Thyroid gland (tissue), 4 donors: Measurements from ENCODE around the gene FSTL4. TPM values are rescaled to one million over a fixed set of nuclear protein-coding genes. Genes with fewer than 3 reads are reported as not detected.

Experiments used
- DNase-seq, 2 donors: peaks; one replicate each; pipeline ENCODE4 v3.0.0-alpha.2; 2019
- H3K27ac ChIP-seq, 3 donors: fragments of 200-600 bp; sonication (generic); 1 replicate in 2 of 3; 2 replicates in 1 of 3; pipeline ENCODE4 v1.5.1; 2016 to 2019; ENCODE audit warnings: mild to moderate bottlenecking in 1 of 3, moderate library complexity in 1 of 3
- H3K27me3 ChIP-seq: fragments of 200-600 bp; sonication (generic); one replicate; pipeline ENCODE4 v1.5.1; 2019
- H3K36me3 ChIP-seq, 2 donors: fragments of 200-600 bp; sonication (generic); one replicate each; pipeline ENCODE4 v1.5.1; 2016 to 2019
- H3K4me1 ChIP-seq, 2 donors: fragments of 200-600 bp; sonication (generic); one replicate each; pipeline ENCODE4 v1.5.1; 2017 to 2019
- H3K4me3 ChIP-seq, 3 donors: fragments of 200-600 bp; sonication (generic); replicated peaks in 1 of 3; 1 replicate in 2 of 3; 2 replicates in 1 of 3; pipeline ENCODE4 v1.5.1; 2016; ENCODE audit warnings: mild to moderate bottlenecking in 1 of 3
- H3K9me3 ChIP-seq: fragments of 200-600 bp; sonication (generic); one replicate; pipeline ENCODE4 v1.5.1; 2017
- POLR2A ChIP-seq, 2 donors: fragments of 450-650 bp; IDR thresholded peaks; one replicate each; pipeline ENCODE4 v1.6.1; 2017; ENCODE audit warnings: antibody characterized with exemption in 2 of 2, mild to moderate bottlenecking in 2 of 2, moderate library complexity in 1 of 2
- WGBS, 2 donors: methylation state at CpG; one replicate each; pipeline ENCODE4 v1.1.5; 2017; 5-methylcytosine and 5-hydroxymethylcytosine counted together
- intact Hi-C: fragments of 100-400 bp; cut with DNase I; formaldehyde crosslinking; loops from one replicate; pipeline ENCODE4 v1.15.1; 2023
- total RNA-seq, 4 donors: library from RNA; depleted of rRNA; stranded (reverse); fragments of >200 nt; gene quantifications; one replicate each; pipeline ENCODE4 v1.2.3, GENCODE V29; 2016
- TF ChIP-seq, protein P1 (sequence below), 6 experiments: fragments of 200-600 bp in 3 of 6; fragments of 450-650 bp in 3 of 6; sonication (generic) in 3 of 6; IDR thresholded peaks; one replicate each; pipeline ENCODE4 v1.5.1; 2016 to 2019; ENCODE audit warnings: antibody characterized with exemption in 6 of 6, mild to moderate bottlenecking in 2 of 6, inconsistent platforms in 1 of 6, moderate library complexity in 1 of 6

Gene FSTL4
- total RNA-seq, 4 donors from 2014 or later = 0.10 to 0.13 TPM; not detected in 2

DNA sequence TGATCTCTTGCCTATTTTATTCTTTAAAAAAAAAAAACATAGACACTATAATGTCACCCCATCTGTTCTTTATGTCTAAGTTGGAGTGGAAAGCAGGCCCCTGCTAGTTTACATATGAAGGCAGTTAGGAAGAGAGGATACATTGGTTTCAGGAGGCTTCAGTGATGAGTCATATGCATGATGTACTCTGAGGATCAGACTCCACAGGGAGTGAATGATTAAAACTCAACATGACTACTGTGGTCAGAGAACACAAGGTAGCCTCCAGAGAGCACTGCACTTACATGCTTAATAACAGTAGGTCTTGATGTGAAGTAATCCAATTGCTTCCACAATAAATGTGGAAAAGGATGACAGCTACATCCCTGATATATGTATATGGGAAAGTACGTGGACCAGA, 22.7 kb upstream of the FSTL4 start:
- WGBS, 2 donors = 0 to 30% methylated on average over 1 of the region's 1 CpG
- intact Hi-C loops = no loop called here
- no peak for DNase-seq
- Histone ChIP-seq H3K27me3 (no peaks in the 10 kb centered on the region), H3K9me3 (no peaks in the 10 kb centered on the region), H3K4me3 (no peak overlapping the region), H3K36me3 (no peaks in the 10 kb centered on the region), H3K4me1 (no peaks in the 10 kb centered on the region), H3K27ac (no peak overlapping the region)
- no peak for TF ChIP-seq POLR2A (IDR thresholded peaks at IDR 0.05)
- TF ChIP-seq, protein P1, sequence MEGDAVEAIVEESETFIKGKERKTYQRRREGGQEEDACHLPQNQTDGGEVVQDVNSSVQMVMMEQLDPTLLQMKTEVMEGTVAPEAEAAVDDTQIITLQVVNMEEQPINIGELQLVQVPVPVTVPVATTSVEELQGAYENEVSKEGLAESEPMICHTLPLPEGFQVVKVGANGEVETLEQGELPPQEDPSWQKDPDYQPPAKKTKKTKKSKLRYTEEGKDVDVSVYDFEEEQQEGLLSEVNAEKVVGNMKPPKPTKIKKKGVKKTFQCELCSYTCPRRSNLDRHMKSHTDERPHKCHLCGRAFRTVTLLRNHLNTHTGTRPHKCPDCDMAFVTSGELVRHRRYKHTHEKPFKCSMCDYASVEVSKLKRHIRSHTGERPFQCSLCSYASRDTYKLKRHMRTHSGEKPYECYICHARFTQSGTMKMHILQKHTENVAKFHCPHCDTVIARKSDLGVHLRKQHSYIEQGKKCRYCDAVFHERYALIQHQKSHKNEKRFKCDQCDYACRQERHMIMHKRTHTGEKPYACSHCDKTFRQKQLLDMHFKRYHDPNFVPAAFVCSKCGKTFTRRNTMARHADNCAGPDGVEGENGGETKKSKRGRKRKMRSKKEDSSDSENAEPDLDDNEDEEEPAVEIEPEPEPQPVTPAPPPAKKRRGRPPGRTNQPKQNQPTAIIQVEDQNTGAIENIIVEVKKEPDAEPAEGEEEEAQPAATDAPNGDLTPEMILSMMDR (IDR thresholded peaks at IDR 0.05) = no peak

DNA sequence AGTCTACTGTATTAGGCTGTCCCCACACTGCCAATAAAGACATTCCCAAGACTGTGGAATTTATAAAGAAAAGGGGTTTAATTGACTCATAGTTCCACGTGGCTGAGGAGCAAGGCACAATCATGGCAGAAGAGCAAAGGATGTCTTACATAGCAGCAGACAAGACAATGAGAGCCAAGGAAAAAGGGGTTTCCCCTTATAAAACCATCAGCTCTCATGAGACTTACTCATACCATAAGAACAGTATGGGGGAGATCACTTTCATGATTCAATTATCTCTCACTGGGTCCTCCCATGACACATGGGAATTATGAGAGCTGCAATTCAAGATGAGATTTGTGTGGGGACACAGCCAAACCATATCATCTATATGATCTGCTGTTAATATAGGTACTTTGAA, 14.8 kb upstream of the FSTL4 start:
- no peak overlapping the region for H3K27ac ChIP-seq
- intact Hi-C loops = no loop called here
- no peaks in the 10 kb centered on the region for H3K36me3 ChIP-seq
- no peak overlapping the region for H3K4me3 ChIP-seq
- WGBS, 2 donors = 55 to 69% methylated on average over 1 of the region's 1 CpG
- no peak for DNase-seq
- H3K27me3 ChIP-seq = no peaks in the 10 kb centered on the region
- TF ChIP-seq, protein P1 (IDR thresholded peaks at IDR 0.05) = no peak
- no peak for TF ChIP-seq POLR2A (IDR thresholded peaks at IDR 0.05)
- H3K9me3 ChIP-seq = no peaks in the 10 kb centered on the region
- H3K4me1 ChIP-seq = no peaks in the 10 kb centered on the region

DNA sequence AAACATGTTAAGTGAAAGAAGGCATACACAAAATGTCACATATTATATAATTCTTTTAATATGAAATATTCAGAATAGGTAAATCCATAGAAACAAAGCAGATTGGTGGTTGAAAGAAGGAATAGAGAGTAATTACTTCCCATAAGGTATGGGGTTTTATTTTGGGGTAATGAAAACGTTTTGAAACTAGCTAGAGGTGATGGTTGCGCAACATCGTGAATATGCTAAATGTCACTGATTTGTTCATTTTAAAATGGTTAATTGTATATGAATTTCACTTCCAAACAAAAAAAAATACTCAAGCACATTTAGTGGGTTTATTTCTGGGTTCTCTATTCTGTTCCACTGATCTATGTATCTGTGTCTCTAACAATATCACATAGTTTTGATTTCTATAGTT, 12.0 kb upstream of the FSTL4 start:
- Histone ChIP-seq H3K27ac (no peak overlapping the region), H3K4me1 (no peaks in the 10 kb centered on the region), H3K36me3 (no peaks in the 10 kb centered on the region), H3K9me3 (no peaks in the 10 kb centered on the region), H3K4me3 (no peak overlapping the region), H3K27me3 (no peaks in the 10 kb centered on the region)
- intact Hi-C loops = no loop called here
- 61 to 73% methylated on average over 3 of the region's 3 CpGs for WGBS, 2 donors
- TF ChIP-seq, protein P1 (IDR thresholded peaks at IDR 0.05) = no peak
- TF ChIP-seq POLR2A (IDR thresholded peaks at IDR 0.05) = no peak
- no peak for DNase-seq

DNA sequence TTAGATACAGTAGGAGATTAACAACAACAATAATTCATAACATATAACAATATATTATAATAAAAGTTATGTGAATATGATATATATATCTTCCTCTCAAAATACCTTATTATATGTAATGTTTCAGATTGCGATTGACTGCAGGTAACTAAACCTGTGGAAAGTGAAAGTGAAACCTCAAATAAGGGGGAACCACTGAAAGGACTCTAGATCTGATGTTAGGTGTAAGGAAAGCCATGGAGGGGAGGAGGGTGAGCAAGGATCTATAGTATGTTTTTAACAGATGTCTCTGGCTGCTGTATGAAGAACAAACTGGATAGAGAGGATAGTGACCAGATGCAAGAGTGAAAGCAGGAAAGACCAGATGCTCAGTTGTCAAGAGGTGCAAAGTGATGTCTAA, 5.8 kb upstream of the FSTL4 start:
- H3K27me3 ChIP-seq = no peaks in the 10 kb centered on the region
- no peak overlapping the region for H3K4me3 ChIP-seq
- WGBS, 2 donors = 87 to 90% methylated on average over 1 of the region's 1 CpG
- H3K36me3 ChIP-seq = no peaks in the 10 kb centered on the region
- no peaks in the 10 kb centered on the region for H3K9me3 ChIP-seq
- no peaks in the 10 kb centered on the region for H3K4me1 ChIP-seq
- TF ChIP-seq, protein P1 (IDR thresholded peaks at IDR 0.05) = no peak
- no peak for TF ChIP-seq POLR2A (IDR thresholded peaks at IDR 0.05)
- no peak overlapping the region for H3K27ac ChIP-seq
- DNase-seq = no peak
- intact Hi-C loops = no loop called here

DNA sequence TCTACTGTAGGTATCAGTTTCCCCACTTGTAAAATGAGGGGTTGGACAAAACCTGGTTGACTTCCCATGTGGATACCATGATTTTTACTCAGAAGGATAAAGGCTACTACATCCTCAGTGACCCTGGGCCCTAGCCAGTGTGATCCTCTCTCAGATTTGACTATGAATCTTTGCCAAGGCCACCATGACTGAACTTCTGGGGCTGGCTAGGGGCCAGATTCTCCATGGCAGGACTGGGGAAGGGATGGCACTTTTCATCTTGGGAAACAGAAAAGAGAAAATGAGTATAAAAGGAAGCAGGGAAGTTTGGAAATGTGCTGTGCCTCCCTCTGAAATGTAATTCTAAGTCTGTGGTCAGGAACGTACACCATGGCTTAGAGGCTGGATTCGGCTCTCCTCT, 1.4 kb upstream of the FSTL4 start:
- WGBS, 2 donors = 74 to 79% methylated on average over 2 of the region's 2 CpGs
- H3K36me3 ChIP-seq = no peaks in the 10 kb centered on the region
- no peak overlapping the region for H3K4me3 ChIP-seq
- no peak for DNase-seq
- H3K27ac ChIP-seq = no peak overlapping the region
- no peaks in the 10 kb centered on the region for H3K9me3 ChIP-seq
- intact Hi-C loops = no loop called here
- H3K4me1 ChIP-seq = peaks cover 12 to 21% of the 10 kb centered on the region in 2 donors
- TF ChIP-seq POLR2A (IDR thresholded peaks at IDR 0.05) = no peak
- TF ChIP-seq, protein P1 (IDR thresholded peaks at IDR 0.05) = no peak
- peaks cover 9% of the 10 kb centered on the region for H3K27me3 ChIP-seq
